Non-pigmented ciliary epithelial cell (primary cell): ENCODE results near the gene PXYLP1.

ENCODE experiments used
- DNase-seq: peaks from one replicate; pipeline ENCODE4 v3.0.0-alpha.2; 2010; ENCODE audit warnings: low read depth

The PXYLP1 gene

DNA sequence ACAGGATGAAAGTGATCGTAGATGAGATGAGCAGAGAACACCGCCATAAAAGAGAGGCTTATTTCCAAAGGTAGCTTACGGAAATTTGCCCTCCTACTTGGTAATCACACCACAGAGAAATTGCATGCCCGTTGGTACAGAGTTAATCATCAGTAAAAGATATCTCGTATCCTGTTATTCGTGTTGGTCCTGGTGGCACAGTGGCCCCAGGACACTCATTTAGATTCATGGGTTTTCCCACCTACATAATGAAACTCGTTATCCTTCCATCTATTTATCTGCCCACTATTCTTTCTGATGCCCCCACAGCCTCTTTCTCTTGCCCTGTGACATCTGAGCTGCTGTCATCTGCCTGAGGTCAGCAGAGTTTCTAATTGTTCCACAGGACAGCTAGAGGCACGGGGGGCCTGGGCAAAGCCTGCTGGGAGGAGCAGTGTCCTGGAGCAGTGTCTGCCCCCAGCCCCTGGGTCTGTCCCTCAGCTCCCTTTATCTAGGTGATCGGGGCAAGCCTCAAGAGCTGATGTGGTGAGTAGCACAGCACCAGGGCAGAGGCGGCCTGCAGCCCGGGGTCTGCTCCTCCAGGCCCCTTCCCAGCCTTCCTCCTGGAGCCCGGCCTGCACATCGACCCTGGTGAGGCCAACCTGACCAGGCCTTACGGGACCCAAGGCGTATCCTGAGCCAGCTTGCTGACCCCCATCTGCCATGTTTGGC, 42.2 kb downstream of the PXYLP1 start:
- DNase-seq: no peak

DNA sequence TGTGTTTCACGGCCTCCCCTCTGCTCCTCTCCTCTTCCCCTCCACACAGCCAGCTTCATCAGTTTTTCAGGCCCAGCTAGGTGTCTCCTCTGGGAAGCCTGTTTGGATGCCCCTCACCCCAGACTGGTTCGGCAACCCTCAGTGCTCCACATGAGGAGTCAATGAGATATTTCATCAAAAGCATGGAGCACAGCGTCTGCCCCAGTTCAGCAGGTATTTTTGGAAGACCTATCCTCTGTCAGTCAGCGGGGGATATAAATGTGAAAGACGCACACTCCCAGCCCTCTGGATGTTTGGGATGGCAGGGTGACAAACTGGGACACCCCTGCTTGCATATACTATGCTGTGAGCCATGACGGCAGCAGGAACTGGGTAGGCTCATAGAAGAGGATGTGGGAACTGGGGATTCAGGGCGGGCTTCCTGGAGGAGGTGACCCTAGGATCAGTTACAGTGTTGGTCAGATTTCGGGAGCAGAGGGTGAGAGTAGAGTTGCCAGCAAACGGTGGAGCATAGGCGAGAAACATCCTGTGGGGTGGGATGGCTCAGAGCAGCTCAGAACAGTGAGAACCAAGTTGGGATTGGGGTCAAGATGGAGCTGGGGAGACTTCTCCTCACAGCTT, 42.9 kb downstream of the PXYLP1 start:
- no peak for DNase-seq

- peak; percentile 89 for DNase-seq
Observed at GRCh38 chr3:141275032-141275422, 43.4 kb downstream of the PXYLP1 start.

DNA sequence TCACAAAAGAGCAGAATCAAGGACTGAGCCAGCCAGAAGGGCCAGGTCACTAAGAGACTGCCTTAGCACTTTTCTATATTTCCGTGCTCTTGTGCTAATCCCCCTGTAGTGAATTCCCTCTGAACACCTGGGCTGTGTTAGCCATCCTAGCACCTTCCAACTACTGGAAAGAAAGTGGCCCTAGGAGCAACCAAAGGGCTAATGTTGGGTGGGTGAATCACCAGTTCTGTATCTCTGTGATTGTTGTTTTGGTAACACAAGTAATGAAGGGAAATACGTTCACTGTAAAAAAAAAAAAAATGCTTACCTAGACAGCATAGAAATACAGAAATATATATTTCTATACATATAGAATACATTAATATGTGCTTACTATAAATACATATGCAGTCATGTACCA, 43.9 kb downstream of the PXYLP1 start:
- no peak for DNase-seq

- DNase-seq: peak; percentile 47
Observed at GRCh38 chr3:141275973-141276372, 44.3 kb downstream of the PXYLP1 start.

GRCh38 chr3:141276398-141276797, 44.8 kb downstream of the PXYLP1 start:
- DNase-seq: no peak

GRCh38 chr3:141277451-141277850, 45.8 kb downstream of the PXYLP1 start:
- no peak for DNase-seq

GRCh38 chr3:141278196-141279076, 46.8 kb downstream of the PXYLP1 start:
- no peak for DNase-seq

DNA sequence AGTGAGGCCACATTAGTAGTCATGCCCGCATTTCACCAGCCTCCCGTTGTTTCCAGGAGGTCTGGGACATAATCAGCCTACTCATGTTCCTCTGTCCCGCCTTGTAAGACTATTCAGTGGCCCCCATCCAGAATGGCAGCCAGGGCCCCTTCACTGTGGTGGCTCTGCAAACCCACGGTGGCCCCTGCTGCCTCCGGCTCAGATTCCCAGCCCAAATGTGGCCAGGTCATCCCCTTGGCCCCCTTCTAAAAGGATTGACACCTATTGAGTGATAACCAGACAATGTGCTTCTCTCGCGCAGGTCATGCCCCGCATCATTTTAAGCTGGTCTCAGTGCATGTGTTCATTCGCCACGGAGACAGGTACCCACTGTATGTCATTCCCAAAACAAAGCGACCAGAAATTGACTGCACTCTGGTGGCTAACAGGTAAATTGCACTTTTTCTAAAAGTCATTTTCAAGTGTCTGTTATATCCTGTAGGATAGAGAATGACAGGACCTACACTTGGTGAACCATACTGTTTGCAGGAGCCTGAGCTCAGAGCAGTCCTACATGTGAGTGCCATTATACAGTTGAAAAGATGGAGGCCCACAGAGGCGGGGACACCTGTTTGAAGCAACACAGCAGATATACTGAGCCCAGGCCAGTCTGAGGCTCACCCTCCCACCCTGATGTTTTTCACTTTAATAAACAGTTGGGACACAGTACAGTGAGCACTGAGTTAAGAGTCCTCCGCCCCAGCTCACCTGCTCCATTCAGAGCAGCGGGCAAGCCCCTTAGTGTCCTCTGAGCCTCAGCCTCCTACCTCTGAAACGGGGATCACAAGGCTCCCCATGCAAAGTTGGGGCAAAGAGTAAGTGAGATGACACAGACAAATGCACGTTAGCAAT, 47.7 kb downstream of the PXYLP1 start:
- DNase-seq: no peak

- DNase-seq: no peak
Observed at GRCh38 chr3:141280086-141280485, 48.5 kb downstream of the PXYLP1 start.

DNA sequence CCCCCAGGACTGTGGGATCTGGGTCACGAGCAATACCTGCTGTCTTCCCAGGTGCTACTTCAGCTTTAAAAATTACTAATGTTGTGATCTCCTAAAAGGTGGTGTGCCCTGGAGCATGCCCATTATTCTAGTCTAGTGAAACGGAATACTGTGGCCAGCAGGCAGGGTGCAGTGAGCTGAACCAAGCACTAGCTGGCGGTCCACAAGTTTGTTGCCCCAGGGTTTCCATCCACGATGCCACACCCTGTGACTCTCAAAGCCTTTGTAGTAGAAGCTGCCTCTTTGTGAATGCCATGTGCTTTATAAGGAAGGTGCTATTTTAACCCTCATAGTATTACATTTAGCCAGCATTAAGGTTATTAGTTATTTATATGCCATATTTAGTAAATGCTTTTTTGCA, 49.1 kb downstream of the PXYLP1 start:
- DNase-seq: no peak

GRCh38 chr3:141285570-141285969, 53.9 kb downstream of the PXYLP1 start:
- DNase-seq: no peak

DNA sequence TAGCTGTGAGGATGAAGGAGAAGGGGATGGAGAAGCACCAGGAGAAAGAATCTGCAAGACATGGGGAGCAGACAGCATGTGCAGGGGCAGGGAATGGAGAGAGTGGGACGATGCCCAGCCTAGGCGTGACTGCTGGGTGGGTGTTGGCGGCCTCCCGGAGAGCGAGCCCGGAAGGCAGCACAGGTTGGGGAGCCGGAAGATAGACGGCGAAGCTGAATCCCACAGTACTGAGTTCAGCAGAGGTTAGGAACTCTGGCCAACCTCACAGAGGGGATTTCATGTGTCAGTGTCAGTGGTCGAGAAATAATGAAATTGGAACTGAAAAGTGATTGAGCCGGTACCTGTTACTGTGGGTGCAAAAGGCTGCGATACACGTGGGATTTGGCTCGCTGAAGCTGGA, 55.2 kb downstream of the PXYLP1 start:
- no peak for DNase-seq

GRCh38 chr3:141287326-141287725, 55.7 kb downstream of the PXYLP1 start:
- no peak for DNase-seq

DNA sequence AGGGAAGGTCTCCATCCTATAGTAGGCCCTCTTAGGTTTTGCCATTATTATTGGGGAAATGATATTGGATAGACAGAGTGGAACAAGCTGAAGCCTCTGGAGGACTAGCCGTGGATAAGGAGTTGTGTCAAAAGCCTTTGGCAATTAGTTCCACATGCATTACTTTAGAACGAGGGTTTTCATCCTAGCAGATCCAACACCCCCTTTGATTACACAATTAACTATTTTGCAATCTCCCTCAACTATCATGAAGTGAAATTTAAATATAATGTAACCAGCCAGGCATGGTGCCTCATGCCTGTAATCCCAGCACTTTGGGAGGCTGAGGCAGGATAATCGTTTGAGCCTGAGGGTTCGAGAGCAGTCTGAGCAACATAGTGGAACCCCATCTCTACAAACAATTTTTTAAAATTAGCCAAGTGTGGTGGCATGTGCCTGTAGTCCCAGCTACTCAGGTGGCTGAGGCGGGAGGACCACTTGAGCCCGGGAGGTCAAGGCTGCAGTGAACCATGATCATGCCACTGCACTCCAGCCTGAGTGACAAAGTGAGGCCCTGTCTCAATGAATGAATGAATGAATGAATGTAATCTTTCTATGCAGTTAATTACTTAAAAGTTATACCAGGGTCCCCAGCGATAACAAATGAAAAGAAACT, 56.8 kb downstream of the PXYLP1 start:
- no peak for DNase-seq

GRCh38 chr3:141289228-141289772, 57.7 kb downstream of the PXYLP1 start:
- no peak for DNase-seq

DNA sequence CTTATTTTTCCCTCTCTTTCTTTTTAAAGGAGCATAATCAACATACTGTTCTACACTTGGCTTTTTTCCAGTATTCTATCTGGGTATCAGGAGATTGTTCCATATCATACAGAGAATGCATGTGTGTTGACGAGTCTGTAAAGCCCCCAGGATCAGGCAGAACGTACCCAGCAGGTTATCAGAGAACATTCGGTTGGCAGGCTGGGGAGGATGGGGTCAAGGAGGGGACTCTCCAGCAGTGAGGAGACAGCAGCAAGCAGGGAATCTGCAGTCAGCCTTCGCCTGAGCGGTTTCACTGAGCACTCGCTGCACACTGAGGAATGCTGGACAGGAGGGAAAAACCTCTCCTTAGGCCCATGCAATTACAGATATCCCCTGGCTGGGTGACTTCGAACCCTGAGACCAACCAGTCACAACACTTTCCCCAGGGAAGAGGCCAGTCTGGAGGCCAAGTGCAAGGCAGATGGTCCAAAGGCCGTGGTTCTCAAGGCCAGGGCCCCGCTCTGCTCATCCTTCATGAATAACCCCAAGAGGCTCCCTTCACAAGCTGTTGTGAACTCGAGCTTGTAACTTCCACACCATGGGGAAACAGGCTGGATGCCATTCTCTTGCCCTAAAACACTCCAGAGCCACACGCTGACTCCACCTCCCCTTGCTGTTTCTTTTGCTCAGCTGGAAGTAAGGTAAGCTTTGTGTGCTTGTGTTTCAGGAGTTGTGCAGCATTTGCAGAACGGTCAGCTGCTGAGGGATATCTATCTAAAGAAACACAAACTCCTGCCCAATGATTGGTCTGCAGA, 60.1 kb downstream of the PXYLP1 start:
- no peak for DNase-seq

DNA sequence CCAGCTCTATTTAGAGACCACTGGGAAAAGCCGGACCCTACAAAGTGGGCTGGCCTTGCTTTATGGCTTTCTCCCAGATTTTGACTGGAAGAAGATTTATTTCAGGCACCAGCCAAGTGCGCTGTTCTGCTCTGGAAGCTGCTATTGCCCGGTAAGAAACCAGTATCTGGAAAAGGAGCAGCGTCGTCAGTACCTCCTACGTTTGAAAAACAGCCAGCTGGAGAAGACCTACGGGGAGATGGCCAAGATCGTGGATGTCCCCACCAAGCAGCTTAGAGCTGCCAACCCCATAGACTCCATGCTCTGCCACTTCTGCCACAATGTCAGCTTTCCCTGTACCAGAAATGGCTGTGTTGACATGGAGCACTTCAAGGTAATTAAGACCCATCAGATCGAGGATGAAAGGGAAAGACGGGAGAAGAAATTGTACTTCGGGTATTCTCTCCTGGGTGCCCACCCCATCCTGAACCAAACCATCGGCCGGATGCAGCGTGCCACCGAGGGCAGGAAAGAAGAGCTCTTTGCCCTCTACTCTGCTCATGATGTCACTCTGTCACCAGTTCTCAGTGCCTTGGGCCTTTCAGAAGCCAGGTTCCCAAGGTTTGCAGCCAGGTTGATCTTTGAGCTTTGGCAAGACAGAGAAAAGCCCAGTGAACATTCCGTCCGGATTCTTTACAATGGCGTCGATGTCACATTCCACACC, 60.9 kb downstream of the PXYLP1 start:
- no peak for DNase-seq

DNA sequence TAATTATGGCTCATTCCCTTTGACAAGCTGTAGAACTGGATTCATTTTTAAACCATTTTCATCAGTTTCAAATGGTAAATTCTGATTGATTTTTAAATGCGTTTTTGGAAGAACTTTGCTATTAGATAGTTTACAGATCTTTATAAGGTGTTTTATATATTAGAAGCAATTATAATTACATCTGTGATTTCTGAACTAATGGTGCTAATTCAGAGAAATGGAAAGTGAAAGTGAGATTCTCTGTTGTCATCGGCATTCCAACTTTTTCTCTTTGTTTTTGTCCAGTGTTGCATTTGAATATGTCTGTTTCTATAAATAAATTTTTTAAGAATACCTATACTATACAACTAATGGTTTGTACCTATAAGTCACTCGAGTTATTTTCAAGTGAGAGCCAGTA, 62.7 kb downstream of the PXYLP1 start:
- DNase-seq: no peak

DNA sequence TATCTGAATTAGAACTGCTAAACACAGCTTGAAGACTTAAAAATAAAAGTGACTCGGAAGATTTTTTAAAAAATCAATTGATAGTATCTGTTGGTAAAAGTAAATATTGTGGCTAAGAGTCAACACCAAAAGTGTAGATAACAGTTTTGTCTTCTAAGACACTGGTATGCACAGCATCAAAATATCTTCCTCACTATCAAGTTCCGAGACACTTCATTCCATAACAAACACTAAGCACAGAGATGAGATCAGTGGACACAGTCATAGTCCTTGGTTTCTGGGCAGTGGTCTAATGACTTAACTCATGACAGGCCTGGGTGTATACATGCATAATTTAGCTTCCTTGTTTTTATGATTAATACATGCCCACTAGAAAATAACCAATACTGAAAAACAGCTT, 63.2 kb downstream of the PXYLP1 start:
- peak; percentile 87 for DNase-seq
